HG03066 (cell line): Measurements from ENCODE around the gene KIF26A.

Experiments used
- ATAC-seq: cut with Tn5 transposase; IDR thresholded peaks from one replicate; pipeline ENCODE4 v1.9.1; 2021; ENCODE audit warnings: low read depth; ENCODE audit not compliant: unreplicated experiment

The KIF26A gene

GRCh38 chr14:104188727-104189400 is 50.5 kb downstream of the KIF26A start:
- no peak for ATAC-seq

- ATAC-seq: no peak
Observed at GRCh38 chr14:104189629-104190335, 51.4 kb downstream of the KIF26A start.

GRCh38 chr14:104190396-104191000 is 52.1 kb downstream of the KIF26A start:
- no peak for ATAC-seq

- no peak for ATAC-seq
Observed at GRCh38 chr14:104191409-104191997, 53.1 kb downstream of the KIF26A start.

- ATAC-seq: no peak
Observed at GRCh38 chr14:104192146-104192882, 53.9 kb downstream of the KIF26A start.

GRCh38 chr14:104192883-104193245 is 54.5 kb downstream of the KIF26A start:
- no peak for ATAC-seq

- no peak for ATAC-seq
Observed at GRCh38 chr14:104194016-104194415, 55.6 kb downstream of the KIF26A start.

GRCh38 chr14:104194716-104195115 is 56.3 kb downstream of the KIF26A start:
- no peak for ATAC-seq

GRCh38 chr14:104195361-104195760 is 57.0 kb downstream of the KIF26A start:
- ATAC-seq: no peak

GRCh38 chr14:104195878-104196277 is 57.5 kb downstream of the KIF26A start:
- no peak for ATAC-seq

GRCh38 chr14:104196461-104197140 is 58.2 kb downstream of the KIF26A start:
- ATAC-seq: no peak

GRCh38 chr14:104197449-104198247 is 59.3 kb downstream of the KIF26A start:
- no peak for ATAC-seq

GRCh38 chr14:104199266-104199895 is 61.0 kb downstream of the KIF26A start:
- no peak for ATAC-seq

GRCh38 chr14:104200106-104200505 is 61.7 kb downstream of the KIF26A start:
- ATAC-seq: no peak

- no peak for ATAC-seq
Observed at GRCh38 chr14:104200591-104200990, 62.2 kb downstream of the KIF26A start.

GRCh38 chr14:104201063-104201462 is 62.7 kb downstream of the KIF26A start:
- no peak for ATAC-seq

GRCh38 chr14:104201496-104201895 is 63.1 kb downstream of the KIF26A start:
- ATAC-seq: no peak

GRCh38 chr14:104202259-104203070 is 64.1 kb downstream of the KIF26A start:
- no peak for ATAC-seq
